HG03442 (cell line): ENCODE results near the gene ADGB.
A peak's percentile ranks its signal among the peaks of the same experiment; 100 is the strongest.
"Not testable (repeated sequence)": the region's sequence is repeated elsewhere in the genome, so short reads cannot be mapped to it uniquely, and the experiment has no call there.

Experiments used
- ATAC-seq: cut with Tn5 transposase; IDR thresholded peaks from one replicate; pipeline ENCODE4 v1.9.1; 2021; ENCODE audit warnings: mild to moderate bottlenecking, moderate library complexity; ENCODE audit not compliant: unreplicated experiment

The ADGB gene

DNA sequence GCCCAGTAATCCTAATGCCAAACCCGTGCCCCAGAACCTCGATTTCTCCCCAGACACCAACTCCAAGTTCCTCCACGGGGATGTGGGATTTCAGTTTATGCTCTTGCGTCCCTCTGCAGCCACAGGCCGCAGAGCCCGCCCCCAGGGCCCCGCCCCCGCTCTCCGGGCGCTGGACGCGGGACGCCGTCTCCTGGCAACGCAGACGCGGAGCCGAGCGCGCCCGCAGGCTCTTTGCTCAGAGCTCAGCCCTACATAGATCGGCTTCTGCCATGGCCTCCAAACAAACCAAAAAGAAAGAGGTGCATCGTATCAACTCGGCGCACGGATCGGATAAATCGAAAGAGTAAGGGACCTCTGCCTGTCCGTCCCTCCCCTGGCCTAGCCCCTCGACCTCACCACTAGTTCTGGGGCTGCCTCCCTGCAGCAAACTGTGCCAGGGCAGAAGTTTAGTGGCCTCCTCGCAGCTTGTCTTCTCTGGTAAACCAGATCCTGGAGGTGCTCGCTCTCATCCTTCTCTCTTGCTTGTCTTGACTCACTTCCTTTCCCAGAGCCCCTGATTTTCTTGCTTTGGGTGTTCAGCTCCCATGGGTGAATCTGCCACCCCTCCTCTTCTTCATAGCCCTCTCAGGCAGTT is at the start of gene ADGB:
Gene ADGB (plus strand): TSS at position 201 of the 634 bp plus-strand sequence. CDS start 69 bp downstream, at position 270.
- ATAC-seq: peak; percentile 52

DNA sequence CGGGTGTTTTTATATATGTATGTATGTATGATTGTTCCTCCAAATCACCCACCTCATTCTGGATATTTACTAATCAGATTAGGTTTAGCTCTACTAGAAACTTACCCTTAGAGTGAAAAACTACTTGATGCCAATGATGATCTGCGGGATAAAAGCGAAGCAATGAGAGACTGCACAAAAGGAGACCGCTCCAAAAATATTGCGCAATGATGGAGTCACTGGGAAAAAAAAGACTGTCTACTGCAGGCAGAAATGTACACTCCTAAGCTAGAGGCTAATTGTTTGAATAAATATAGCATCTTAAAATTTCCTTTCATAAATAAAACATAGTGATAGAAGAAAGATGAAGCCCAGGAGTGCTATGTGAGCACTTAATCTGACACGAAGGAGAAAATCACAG is 47.9 kb upstream of the ADGB start:
- ATAC-seq: no peak

DNA sequence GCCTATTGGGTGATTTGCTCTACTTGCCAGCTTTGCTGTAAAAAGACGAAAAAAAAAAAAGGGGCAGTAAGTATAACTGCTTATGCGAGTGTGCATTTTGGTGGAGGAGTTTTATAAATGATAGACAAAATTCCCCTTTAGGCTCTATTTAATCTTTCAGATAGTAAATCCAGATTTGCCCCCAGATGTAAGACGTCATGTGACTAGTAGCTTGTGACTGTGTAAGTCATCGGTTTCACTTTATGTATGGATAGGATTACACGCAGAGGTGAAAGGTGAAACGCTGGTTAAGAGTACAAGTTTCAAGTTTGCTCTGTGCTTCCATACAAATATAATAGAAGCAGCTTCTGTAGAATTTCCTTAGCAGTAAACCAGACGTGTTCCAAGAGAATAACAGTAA is 47.2 kb upstream of the ADGB start:
- no peak for ATAC-seq

DNA sequence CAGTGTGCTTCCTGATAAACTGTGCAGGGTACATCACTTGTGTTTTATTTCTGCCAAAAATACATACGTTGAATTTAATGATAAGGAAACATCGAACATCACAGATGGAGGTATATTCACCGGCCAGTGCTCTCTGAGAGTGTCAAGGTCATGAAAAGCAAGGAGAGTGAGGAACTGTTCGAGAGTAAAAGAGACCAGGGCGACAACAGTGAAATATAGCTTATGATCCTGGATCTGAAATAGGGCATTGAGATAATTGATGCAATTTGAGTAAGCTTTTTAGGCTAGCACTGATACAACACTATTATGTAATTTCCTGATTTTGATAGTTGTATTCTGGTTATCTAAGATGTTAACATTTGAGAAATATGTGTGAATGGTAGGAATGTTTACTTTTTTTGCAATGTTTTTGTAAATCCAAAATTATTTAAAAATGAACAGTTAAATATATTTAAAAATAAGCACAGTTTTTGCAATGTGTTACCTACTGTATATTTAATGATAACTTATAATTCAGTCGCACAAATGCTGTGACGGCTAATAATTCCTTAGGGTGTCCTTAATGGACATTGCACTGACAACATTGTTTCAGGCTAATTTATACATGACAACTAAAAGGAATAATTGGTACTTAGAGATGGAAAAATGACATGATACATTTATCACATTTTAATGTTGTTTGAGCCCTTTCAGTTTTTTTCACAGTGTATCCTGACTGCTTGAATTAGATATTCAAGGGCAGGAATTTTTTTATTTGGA is 45.2 kb upstream of the ADGB start:
- no peak for ATAC-seq

DNA sequence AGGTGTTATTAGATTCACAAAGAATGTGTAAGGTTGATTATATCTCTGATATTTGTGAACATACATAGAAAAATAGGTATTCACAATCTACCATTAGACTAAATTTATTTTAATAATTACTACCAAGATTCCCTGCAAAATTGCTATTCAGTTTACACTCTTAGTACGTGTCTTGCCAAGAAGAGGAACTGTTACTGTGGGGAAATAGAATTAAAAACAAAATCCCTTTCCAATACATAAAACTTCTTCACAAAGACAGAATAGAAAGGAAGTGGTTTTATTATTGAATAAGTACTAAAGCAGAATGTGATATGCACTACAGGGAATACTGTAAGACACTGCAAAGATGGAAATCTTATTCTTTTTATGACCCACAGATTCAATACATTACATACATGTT is 38.2 kb upstream of the ADGB start:
- no peak for ATAC-seq

DNA sequence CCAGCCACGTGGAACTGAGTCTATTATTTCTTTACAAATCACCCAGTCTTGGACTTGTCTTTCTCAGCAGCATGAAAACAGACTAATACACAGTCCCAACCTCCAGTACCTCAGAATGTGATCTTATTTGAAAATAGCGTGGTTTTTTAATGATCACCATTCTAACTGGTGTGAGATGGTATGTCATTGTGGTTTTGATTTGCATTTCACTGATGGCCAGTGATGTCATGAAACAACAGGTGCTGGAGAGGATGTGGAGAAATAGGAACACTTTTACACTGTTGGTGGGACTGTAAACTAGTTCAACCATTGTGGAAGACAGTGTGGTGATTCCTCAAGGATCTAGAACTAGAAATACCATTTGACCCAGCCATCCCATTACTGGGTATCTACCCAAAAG is 32.1 kb upstream of the ADGB start:
- not testable (repeated sequence) for ATAC-seq

DNA sequence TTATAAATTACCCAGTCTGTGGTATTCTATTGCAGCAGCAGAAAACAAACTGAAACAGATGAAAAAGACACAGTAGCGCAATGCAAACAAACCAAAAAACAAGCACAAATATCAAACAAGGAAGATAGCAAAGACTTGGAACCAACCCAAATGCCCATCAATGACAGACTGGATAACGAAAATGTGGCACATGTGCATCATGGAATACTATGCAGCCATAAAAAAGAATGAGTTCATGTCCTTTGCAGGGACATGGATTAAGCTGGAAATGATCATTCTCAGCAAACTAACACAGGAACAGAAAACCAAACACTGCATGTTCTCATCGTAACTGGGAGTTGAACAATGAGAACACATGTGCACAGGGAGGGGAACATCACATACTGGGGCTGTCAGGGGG is 30.2 kb upstream of the ADGB start:
- ATAC-seq: not testable (repeated sequence)

DNA sequence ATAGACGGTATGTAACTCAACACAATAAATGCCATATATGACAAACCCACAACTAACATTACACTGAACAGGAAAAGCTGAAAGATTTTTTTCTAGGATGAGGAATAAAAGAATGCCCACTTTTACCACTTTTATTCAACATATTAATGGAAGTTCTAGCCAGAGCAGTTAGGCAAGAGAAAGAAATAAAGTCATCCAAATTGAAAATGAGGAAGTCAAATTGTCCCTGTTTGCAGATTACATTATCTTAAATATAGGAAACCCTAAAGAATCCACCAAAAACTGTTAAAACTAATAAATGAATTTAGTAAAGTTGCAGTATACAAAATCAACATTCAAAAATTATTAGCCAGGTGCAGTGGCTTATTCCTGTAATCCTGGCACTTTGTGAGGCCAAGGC is 24.6 kb upstream of the ADGB start:
- no peak for ATAC-seq

DNA sequence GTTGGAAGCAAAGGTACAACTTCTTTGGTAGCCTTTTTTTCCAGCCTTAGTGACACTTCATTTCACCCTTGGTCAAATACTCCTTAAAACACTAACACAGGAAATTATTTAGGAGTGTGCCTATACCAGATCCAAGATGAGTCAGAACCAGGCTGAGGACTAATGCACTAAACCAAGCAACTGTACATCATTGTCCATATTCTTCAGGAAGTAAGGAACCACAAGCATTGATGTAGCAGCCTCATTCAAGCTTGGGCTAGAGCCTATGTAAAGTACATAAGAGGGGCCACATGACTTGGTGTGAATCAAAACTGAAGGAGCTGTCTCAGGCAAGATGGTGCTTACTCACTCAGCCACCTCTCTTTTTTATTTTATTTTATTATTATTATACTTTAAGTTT is 20.7 kb upstream of the ADGB start:
- ATAC-seq: no peak

DNA sequence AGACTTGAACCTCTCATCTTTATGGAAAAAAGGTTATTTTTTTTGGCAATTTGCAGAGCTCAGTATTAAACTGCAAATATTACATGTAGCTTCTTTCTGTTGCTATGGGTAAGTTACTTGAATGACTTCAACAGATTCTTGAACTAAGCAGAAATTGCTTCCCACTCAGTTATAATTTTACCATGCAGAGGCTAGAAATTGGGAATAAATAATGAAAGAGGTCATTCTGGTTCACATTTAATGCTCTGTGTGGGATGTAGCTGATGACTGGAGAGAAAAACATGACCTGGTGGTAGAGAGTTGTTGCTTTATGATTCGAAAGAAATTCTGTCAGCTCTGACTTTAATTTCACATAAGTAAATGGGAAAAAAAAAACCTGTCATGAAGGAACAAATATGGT is 16.8 kb upstream of the ADGB start:
- ATAC-seq: no peak

DNA sequence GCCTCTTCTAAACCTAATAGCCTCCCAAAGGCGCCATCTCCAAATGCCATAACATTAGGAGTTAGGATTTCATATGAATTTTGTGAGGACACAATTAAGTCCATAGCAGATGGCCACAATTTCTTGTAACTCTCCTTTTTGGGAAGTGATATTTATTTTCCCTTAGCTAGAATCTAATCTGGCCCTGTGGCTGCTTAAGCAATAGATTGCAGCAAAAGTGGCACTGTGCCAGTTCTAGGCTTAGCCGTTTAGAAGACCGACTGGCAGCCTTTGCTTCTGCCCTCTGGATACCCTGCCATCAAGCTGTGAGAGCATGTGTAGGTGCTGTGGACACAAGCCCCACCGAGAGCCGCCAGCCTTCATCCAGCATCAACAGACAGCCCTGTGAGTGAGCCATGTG is 15.9 kb upstream of the ADGB start:
- no peak for ATAC-seq

DNA sequence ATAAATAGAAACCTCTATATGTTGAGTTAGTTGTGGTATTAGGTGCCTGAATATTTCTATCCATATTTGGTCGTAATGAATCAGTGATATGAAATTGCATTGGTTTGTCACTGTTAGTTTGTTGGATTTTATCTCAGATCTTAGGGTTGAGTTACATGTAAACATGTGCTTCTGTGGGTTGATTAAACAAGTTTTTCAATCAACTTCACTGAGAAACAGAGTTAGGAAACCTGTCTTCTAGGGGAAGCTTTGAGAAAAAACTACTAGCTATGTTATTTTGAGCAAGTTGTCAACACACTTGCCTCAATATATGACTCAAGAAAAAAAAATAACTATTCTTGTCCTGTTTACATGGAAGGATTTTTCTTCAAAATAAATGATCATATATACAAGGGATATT is 14.8 kb upstream of the ADGB start:
- no peak for ATAC-seq

DNA sequence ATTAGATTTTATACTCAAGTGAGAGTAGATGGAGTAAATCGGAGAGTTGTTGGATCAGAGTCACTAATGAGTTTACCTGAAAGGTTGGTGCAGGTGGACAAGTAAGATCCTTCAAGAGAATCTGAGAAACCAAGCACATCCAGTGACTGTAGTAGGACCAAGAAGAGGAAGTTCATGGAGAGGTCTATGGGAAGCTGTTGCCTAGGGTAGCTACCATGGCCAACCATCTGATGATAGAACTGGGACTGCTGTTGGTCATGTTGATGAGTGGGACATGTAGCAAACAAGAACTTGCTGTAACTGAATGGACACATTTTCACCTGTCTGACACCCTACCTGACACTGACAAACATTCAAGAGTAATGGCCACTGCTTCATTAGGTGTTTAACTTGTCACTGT is 11.3 kb upstream of the ADGB start:
- ATAC-seq: no peak

DNA sequence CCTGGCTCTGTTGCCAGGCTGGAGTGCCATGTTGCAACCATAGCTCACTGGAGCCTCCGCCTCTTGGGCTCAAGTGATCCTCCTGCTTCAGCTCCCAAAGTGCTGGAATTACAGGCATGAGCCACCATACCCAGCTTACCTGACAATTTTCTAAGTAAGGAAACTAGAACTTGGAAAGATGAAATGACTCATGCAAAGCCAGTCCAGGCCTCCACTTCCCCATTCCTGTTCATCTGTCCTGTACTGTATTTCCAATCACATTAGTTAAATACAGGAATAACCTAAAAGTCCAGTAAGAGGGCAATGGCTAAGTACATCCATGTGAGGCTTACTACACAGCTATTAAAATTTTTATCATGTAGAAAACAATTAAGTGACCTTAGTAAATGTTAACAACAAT is 8.3 kb upstream of the ADGB start:
- ATAC-seq: no peak

DNA sequence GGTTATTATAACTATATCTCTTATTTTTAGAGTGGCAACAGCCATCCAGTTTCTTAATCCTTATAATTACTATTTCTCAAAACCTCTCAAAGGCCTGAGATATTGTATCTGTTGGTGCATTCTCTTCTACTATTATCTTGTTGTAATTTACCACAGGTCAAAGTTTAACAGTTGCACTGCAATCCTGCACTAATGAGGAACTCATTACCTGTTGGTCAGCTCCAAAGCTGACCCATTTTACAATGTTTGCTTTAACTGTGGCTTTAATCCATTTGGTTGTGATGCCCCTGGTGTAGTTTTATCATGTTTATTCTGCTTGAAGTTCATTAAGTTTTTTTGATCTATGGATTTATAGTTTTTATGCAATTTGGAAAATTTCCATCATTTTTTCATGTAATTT is 6.3 kb upstream of the ADGB start:
- no peak for ATAC-seq

DNA sequence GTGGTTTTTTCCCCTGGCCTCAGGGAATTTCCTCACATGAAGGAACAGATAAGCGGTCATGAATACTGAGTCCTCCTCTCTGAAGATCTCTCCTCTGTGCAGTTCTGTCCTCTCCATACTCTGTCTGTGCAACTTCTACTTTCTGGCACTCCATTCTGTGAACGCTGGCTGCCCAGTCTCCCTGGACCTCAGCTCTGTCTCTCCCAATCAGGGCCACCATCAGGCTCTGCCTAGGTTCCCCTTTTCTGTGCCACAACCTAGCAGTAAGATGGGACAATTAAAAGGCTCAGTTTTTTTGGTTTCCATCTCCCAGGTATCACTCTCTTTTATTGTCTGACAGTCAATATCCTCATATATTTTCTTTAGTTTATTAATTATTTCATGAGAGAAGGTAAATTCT is 4.8 kb upstream of the ADGB start:
- ATAC-seq: no peak

DNA sequence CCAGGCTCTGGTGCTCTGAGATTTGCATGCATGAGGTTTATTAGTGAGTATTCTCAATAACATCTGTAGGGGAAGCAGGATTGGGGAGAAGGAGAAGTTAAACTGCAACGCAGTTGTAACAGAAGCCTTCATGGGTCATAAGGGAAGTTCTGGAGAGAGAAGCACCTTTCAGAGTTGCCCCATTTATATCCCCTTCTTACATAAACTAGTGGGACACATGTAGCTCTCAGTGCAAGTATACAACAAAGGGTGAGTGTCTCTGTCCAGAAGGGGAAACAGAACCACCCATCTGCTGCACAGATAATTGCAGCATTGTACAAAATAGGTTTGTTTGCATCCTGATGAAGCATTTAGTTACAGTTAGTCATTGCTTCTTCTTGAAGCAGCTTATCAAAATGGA is 4.3 kb upstream of the ADGB start:
- no peak for ATAC-seq

DNA sequence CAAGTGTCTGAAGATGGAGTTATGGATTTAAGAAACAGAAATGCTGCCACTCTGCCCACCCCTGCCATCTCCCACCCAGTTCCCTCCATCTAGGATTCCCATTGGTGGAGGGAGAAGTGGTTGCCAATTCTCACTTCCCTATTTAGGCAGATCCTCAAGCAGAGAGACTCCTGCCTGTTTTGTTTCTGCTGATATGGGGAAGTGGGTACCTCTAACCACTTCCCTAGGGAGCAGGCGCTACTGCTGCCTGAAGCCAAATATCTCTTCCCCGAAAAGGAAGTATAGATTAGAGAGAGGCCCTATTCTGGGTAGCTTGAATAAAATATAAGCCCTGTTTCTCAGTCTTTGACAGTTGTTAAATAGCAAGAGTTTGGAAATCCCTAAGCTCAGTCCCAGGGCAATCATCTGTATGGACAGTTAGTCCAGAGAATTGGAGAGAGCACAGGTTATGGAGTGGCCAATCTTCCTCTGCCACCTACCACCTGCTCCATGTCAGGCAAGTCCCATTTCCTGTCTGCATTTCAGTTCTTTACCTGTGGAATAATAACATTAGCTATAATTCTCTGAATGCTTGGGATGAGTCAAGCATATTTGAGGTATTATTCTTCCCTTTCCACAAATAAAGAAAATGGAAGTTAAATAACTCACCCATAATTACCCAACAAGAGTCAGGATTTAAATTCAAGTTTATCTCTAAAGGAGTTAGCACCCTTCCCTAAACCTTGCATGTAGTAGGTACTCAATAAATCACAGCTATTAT is 2.6 kb upstream of the ADGB start:
- no peak for ATAC-seq

DNA sequence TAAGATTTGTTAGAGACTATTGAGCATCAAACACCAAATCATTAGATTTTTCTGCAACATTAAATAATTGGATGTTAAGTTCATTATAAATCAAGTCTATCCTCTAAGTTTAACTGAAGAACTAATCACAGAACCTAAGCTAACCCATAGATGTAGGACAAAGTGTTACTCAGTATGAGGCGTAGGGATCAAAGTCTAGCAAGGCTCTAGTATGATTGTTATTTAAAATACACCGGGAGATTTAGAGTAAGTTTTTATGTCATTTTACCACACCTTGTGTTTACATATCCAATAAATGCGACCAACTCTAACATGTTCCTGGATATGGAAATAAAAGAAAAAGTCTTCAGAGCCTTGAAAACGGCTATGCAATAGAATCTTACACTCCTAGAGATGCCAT is 2.6 kb downstream of the ADGB start:
- no peak for ATAC-seq

DNA sequence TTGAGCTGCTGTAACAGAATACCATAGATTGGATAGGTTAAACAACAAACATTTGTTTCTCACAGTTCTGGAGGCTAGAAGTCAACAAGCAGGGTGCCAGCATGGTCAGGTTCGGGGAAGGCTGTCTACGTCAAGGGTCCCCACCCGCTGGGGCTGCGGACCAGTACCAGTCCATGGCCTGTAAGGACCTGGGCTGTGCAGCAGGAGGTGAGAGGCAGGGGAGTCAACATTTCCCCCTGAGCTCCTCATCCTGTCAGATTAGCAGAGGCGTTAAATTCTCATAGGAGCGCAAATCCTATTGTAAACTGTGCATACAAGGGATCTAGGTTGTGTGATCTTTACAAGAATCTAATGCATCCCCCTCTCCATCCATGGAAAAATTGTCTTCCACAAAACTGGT is 3.8 kb downstream of the ADGB start:
- ATAC-seq: no peak

DNA sequence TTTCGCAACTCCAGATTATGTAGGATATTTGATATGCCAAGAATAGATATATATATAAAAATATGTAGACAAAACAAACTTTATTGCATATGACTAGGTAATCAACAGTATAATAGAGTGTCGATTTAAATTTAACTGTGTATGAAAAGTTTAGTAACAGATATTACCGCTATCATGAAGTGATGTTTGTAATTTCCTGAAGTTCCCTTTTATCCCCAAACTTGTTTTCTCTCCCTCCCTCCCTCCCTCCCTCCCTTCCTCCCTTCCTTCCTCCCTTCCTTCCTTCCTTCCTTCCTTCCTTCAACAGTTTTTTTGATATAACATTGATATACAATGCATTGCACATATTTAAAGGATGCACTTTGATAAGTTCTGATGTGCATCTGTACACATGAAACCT is 15.2 kb downstream of the ADGB start:
- no peak for ATAC-seq

DNA sequence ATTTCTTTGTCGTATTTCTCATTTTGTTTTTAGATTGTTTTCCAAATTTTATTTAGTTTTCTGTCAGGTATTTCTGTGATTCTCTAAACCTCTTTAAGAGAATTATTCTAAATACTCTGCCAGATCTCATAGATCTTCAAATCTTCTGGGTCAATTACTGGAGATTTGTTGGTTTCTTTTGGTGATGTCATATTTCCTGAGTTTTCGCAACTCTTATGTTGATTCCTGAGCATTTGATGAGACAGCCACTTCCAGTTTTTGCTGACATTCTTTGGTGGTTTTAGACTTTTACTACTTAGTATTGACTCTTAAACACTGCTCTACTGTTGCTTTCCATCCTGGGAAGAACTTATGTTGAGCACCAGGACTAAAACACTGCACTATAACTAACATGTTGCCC is 21.9 kb downstream of the ADGB start:
- ATAC-seq: no peak
